ENCODE data around the gene DUSP5. TPM values are rescaled to one million over a fixed set of nuclear protein-coding genes. Genes with fewer than 3 reads are reported as not detected.

The DUSP5 gene
- total RNA-seq, 1 experiment from 2014 or later, result 30.1 TPM

- no peak for TF ChIP-seq SIN3A (IDR thresholded peaks at IDR 0.05; ENCODE audit: borderline replicate concordance, insufficient read depth, low read depth, low read length)
- no peak for TF ChIP-seq POLR2AphosphoS5 (IDR thresholded peaks at IDR 0.05; ENCODE audit: low read depth, low read length)
- TF ChIP-seq CTCF (IDR thresholded peaks at IDR 0.05), result no peak
- TF ChIP-seq TCF7L2 (IDR thresholded peaks at IDR 0.05; ENCODE audit: low read depth, low read length), result no peak
- no peak for TF ChIP-seq REST (IDR thresholded peaks at IDR 0.05; ENCODE audit: insufficient read depth in 1 of 2, low read depth in 2 of 2, low read length in 1 of 2)
- ATAC-seq, result no peak
- peaks cover 4% of the 10 kb centered on the region; the same call in 1 of the 2 replicates for H3K4me1 ChIP-seq (ENCODE audit: control insufficient read depth, insufficient read depth, low read length)
- no peaks in the 10 kb centered on the region for H3K27me3 ChIP-seq (ENCODE audit: control insufficient read depth, insufficient read depth, low read length)
- no peaks in the 10 kb centered on the region for H3K9me3 ChIP-seq (ENCODE audit: control insufficient read depth, insufficient read depth, low read depth, low read length)
- DNase-seq (ENCODE audit: low read depth, low spot score), result no peak
- no peak overlapping the region for H3K27ac ChIP-seq (ENCODE audit: low read length)
- H3K36me3 ChIP-seq (ENCODE audit: control insufficient read depth, insufficient read depth, low read length), result no peaks in the 10 kb centered on the region
- intact Hi-C loops (cut with micrococcal nuclease; ENCODE audit: unreplicated experiment) (no loop called here), in situ Hi-C loops (cut with HindIII; ENCODE audit: low pct_unique_long_range_greater_than_20kb, low sequenced_read_pairs) (no loop called here)
- ChIA-PET POLR2A (no interaction called here), CTCF (no interaction called here)
- BruUV-seq (replicated peaks), result no TSS peak
- no peak overlapping the region for H3K4me3 ChIP-seq (ENCODE audit: low read depth in 2 of 2, low read length in 2 of 2)
These were observed 36.9 kb downstream of the DUSP5 start for GRCh38 chr10:110534571-110534970.

- no TSS peak for BruUV-seq (replicated peaks)
- Histone ChIP-seq H3K36me3 (ENCODE audit: control insufficient read depth, insufficient read depth, low read length) (no peaks in the 10 kb centered on the region), H3K9me3 (ENCODE audit: control insufficient read depth, insufficient read depth, low read depth, low read length) (no peaks in the 10 kb centered on the region), H3K4me3 (ENCODE audit: low read depth in 2 of 2, low read length in 2 of 2) (no peak overlapping the region), H3K27me3 (ENCODE audit: control insufficient read depth, insufficient read depth, low read length) (no peaks in the 10 kb centered on the region), H3K4me1 (ENCODE audit: control insufficient read depth, insufficient read depth, low read length) (0 out of 2 replicates have a peak, but pooled peaks cover 4% of the 10 kb centered on the region), H3K27ac (ENCODE audit: low read length) (no peak overlapping the region)
- TF ChIP-seq CTCF (IDR thresholded peaks at IDR 0.05), result peak; percentile 2; the same call in 1 of the 2 replicates
- no peak for TF ChIP-seq SIN3A (IDR thresholded peaks at IDR 0.05; ENCODE audit: borderline replicate concordance, insufficient read depth, low read depth, low read length)
- TF ChIP-seq POLR2AphosphoS5 (IDR thresholded peaks at IDR 0.05; ENCODE audit: low read depth, low read length), result no peak
- TF ChIP-seq REST (IDR thresholded peaks at IDR 0.05; ENCODE audit: insufficient read depth in 1 of 2, low read depth in 2 of 2, low read length in 1 of 2), result no peak
- in situ Hi-C loops (cut with HindIII; ENCODE audit: low pct_unique_long_range_greater_than_20kb, low sequenced_read_pairs), result no loop called here
- intact Hi-C loops (cut with micrococcal nuclease; ENCODE audit: unreplicated experiment), result no loop called here
- ChIA-PET CTCF (no interaction called here), POLR2A (no interaction called here)
- DNase-seq (ENCODE audit: low read depth, low spot score) (no peak), ATAC-seq (peak; percentile 80)
These were observed 38.5 kb downstream of the DUSP5 start for GRCh38 chr10:110535958-110536891.
